Fibroblast of peridontal ligament (primary cell): Measurements from ENCODE around the gene C6orf141.
A peak's percentile ranks its signal among the peaks of the same experiment; 100 is the strongest.

Experiments
- DNase-seq: peaks from one replicate; pipeline ENCODE4 v3.0.0-alpha.2; 2010; ENCODE audit errors: extremely low read depth

Gene C6orf141

DNA sequence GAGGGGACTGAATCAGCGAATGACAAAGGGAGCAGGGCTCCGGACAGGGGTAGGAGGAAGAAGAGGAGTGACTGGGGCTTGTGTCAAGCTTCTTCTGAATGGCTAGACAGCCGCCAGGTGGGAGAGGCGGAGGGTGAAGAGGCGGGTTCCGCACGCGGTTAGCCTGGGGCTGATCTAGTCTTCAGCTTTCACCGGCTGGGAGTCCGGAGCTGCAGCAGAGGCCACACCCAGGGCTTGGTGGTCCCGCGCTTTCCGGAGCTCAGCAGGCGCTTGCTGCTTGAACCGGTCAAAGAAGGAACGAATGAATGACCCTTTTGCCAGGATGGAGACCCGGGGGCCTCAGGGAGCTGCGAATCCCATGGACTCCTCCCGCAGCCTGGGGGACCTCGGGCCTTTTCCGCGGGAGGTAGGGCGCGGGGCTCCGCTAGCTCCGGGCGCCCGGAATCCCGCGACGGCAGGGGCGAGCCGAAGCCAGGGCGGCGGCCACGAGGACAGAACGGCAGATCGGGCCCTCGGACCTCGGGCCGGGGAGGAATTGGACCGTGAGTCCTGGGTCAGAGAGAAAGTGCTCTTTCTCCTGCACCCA, at the start of gene C6orf141:
Gene C6orf141, plus strand, starts transcription at position 177 of the 586 bp plus-strand sequence. Its CDS starts 125 bp downstream, at position 302.
- DNase-seq = no peak

GRCh38 chr6:49504666-49505065, 45.8 kb upstream of the C6orf141 start:
- DNase-seq = no peak

DNA sequence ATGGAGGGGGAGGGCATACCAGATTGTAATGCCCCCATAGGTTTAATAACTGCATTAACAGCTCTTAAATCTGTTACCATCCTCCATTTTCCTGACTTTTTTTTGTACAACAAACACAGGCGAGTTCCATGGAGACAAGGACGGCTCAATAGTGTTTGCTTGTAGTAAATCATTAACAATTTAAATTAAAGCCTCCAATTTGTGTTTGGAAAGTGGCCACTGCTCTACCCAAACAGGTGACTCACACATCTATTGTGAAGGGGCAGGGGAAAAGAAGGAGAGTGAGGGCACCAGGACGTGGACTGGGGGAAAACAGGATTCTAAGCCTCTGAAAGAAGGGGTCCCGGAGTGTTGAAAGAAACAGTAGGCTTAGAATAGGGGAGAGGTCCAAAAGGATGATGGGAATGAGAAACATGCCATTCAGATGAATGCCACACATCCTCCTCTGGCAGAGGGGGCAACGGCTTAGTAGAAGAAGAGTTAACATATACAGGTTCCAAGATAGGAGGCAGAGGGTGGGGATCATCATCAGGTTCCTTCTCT, 43.8 kb upstream of the C6orf141 start:
- DNase-seq = no peak

DNA sequence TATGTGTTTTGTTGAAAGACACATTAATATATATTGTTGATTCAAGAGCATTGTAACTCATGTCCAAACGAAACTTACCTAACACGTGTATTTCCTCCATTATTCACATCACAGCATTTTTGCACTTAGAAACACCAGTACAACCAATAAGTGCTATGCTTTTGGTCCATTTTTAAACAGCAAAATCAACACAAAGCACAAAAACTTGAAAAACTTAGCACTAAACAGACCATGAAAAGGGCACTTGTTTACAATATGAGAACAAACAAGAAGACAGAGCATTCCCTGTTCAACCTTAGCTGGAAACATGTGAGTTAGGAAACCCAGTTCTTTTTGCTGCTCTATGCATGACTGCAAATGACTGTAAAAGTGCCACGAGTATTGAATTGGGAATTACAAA, 41.1 kb upstream of the C6orf141 start:
- no peak for DNase-seq

- no peak for DNase-seq
Measured at GRCh38 chr6:49513153-49513989, 37.1 kb upstream of the C6orf141 start.

DNA sequence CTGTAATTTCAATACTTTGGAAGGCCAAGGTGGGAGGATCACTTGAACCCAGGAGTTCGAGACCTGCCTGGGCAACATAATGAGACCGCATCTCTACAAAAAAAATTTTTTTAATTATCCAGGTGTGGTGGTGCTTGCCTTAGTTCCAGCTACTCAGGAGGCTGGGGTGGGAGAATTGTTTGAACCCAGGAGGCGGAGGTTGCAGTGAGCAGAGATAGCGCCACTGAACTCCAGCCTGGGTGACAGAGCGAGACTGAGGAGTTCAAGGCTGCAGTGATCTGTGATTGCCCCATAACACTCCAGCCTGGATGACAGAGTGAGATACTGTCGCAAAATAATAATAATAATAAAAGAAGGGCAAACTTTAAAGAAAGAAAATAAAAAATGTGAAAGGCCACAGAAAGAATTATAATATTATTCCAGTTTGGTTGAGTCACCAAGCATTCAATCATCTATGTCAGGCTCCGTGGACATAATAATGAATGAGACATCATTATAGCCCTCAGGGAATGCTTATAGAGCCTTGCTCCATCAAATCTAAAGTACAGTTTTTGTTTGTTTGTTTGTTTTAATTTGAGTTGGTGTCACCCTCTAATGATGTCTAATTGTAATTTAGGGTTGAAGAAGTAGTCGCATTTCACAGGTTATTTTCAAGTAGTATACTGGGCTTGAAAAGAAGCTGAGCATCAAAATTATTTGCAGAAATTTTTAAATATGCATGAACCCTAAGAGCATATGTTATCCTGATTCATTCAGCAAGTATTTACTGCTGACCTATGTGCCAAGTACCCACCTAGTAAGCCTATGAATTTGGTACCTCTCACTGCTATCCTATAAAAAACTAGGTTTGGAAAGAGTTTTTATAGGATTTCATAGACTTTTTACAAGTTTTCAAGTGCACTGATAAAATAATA, 35.6 kb upstream of the C6orf141 start:
- DNase-seq = no peak

GRCh38 chr6:49515485-49516146, 34.9 kb upstream of the C6orf141 start:
- no peak for DNase-seq

DNA sequence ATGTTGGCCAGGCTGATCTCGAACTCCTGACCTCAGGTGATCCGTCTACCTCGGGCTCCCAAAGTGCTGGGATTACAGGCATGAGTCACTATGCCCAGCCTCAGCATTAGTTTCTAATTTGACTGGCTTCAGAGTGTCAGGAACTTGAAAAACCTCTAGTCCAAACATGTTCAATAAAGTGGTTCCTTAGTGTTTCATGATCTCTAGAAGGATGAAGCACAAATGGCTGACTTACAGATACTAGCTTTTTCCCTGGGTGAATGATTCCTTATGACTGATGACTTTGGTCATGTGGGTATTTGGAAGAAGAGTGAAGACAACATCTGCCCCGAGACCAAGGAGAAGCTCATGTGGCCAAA, 34.3 kb upstream of the C6orf141 start:
- no peak for DNase-seq

DNA sequence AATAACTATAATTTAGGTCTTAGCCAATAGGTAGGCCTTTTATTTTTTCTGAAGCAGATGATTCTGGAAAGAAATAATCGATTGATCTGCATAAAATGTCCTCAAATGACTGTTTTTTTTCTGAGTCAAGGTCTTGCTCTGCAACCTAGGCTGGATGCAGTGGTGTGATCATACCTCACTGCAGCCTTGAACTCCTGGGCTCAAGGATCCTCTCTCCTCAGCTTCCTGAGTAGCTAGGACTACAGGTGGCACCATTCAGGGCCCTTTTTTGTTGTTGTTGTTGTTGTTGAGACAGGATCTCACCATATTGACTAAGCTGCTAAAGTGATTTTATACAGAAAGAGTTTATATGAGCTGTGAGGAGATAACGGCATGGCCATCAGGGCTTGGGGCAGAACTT, 32.5 kb upstream of the C6orf141 start:
- DNase-seq = no peak

- no peak for DNase-seq
Measured at GRCh38 chr6:49519660-49520059, 30.8 kb upstream of the C6orf141 start.

GRCh38 chr6:49522710-49523593, 27.5 kb upstream of the C6orf141 start:
- DNase-seq = no peak

GRCh38 chr6:49523901-49524300, 26.6 kb upstream of the C6orf141 start:
- no peak for DNase-seq

DNA sequence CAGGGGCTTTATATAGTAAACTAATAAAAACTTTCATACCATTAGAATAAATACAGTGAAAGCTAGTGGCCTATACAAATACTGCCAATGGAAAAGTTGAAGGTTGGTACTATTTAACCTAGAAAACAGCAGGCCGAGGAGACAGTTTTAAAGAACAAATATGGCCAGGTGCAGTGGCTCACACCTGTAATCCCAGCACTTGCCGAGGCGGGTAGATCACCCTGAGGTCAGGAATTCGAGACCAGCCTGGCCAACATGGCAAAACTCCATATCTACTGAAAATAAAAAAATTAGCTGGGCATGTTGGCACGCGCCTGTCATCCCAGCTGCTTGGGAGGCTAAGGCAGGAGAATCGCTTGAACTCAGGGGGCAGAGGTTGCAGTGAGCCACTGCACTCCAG, 25.9 kb upstream of the C6orf141 start:
- no peak for DNase-seq

DNA sequence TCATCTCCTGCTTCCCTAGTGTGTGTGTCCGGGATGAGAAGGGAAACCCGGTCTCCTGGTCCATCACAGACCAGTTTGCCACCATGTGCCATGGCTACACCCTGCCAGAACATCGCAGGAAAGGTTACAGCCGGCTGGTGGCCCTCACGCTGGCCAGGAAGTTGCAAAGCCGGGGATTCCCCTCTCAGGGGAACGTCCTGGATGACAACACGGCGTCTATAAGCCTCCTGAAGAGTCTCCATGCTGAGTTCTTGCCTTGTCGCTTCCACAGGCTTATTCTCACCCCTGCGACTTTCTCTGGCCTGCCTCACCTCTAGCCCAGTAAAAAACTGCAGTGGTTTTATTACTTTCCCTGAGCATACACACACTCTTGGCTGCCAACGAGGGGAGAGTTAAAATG, 23.9 kb upstream of the C6orf141 start:
- DNase-seq = no peak

DNA sequence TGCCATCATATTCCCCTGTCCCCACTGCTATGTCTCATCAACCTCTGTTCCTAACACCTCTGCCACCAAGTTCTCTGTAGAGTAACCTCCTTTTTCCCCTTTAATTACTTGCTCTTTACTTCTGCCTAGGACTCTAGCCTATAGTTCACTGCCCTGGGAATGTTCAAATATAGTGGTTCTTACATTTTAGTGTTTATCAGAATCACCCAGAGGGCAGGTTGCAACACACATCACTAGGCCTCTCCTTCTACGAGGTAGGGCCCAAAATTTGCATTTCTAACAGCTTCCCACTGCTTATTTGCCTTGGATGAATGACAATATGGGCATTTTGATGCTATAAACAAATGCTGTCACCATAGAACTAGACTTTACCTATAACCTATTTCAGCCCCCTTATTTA, 23.1 kb upstream of the C6orf141 start:
- DNase-seq = no peak

DNA sequence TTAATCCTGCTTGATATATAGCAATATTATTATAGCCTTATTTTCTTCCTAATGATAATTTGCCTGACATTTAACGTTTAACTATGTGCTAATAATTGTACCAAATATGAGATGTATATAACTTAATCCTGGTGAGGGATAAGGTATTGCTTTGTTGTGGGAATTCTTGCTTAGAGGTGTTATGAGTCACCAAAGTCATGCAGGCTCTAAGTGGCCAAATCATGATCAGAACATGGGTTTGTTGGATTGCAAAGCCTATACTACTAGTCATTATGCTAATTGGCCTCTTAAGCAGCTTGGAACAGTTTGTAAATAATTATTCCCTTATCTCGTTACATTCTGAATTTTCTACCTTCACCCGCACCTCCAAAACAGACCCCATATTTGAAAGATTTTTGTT, 21.9 kb upstream of the C6orf141 start:
- DNase-seq = no peak

DNA sequence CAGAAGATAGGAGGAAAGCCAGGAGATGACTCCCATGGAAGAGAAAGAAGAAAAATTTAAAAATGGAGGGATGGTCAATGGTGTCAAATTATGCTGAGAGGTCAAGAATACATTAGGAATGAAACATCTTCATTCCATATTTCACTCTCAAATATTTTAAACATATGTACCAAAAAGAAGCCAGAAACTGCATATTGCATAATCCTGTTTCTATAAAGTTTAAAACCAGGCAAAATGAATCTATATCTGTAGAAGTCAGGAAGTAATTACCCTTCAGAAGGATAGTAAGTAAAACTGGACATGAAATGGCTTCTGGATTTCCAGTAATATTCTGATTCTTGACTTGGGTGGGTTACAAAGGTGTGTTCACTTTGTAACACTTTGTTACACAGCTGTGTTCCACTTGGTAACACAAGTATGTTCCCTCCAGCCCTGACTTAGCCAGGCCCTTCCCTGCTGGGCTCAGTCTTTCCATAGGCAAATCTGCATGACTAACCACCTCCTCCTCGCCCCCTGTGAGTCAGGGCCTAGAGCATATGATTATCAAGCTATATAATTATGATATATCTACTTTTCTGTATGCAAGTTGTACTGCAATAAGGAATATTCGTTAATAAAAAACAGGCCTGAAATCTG, 20.2 kb upstream of the C6orf141 start:
- DNase-seq = no peak

DNA sequence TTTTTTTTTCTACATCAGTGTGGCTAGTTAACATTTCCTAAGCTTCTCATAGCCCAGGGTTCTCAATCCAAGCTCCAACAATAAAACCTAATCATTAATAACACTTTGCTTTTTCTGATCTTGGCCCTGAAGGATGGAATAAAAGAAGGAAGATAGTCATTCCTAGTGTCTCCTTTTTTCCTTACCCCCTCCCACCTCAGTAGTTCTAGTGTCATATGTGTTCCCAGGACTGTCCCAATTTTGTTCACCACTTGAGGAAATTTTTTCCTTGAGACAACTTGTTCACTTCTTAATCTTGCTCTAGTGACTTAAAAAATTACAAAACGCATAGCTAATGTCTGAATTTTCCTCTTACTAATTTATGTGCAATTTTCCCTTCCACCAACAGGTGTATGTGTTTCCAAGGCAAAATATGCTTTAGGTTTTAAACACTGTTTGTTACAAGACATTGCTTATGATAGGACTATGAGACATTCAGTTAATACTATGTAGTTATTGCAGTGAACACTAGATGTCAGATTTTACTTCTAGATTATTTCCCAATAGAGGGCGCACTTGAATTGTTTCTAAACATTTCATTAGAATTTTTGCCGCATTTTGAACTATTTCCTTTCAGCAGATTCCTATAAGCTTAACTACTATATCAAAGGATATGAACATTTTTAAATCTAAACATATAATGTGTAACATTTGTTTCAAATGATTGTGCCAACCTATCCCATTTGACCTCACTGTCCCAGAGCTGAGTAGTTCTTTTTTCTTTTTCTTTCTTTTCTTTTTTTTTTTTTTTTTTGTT, 18.5 kb upstream of the C6orf141 start:
- peak; percentile 65 for DNase-seq

- no peak for DNase-seq
Measured at GRCh38 chr6:49535795-49536194, 14.7 kb upstream of the C6orf141 start.
